HG02970 (cell line): ENCODE data around the gene LIN28A.
"Not testable (repeated sequence)": the region's sequence is repeated elsewhere in the genome, so short reads cannot be mapped to it uniquely, and the experiment has no call there.

ENCODE experiments used
- ATAC-seq: cut with Tn5 transposase; IDR thresholded peaks from one replicate; pipeline ENCODE4 v1.9.1; 2021; ENCODE audit warnings: mild to moderate bottlenecking, moderate library complexity, moderate number of reproducible peaks; ENCODE audit not compliant: unreplicated experiment, low FRiP score

Gene LIN28A

DNA sequence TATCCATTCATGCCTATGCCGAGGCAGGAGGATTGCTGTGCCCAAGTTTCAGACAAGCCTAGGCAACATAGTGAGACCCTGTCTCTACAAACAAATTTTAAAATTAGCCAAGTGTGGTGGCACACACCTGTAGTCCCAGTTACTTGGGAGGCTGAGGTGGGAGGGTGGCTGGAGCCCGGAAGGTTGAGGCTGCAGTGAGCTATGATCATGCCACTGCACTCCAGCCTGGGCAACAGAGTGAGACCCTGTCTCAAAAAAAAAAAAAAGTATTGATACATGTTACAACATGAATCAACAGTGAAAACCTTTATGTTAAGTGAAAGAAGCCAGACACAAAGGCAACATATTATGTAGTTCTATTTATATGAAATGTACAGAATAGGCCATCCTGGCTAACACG, 25.6 kb upstream of the LIN28A start:
- ATAC-seq, result not testable (repeated sequence)

DNA sequence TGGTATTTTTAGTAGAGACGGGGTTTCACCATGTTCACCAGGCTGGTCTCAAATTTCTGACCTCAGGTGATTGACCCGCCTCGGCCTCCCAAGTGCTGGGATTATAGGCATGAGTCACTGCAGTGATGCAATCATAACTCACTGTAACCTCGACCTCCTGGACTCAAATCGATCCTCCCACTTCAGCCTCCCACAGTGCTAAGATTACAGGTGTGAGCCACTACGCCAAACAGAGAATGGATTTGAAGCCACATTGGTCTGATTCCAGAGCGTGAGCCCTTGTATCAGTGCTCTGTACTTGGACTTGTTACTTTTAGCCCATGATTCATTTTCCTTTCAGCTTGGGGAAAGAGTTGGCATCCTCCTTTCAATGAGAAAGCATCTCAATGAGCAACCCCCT, 23.2 kb upstream of the LIN28A start:
- no peak for ATAC-seq

DNA sequence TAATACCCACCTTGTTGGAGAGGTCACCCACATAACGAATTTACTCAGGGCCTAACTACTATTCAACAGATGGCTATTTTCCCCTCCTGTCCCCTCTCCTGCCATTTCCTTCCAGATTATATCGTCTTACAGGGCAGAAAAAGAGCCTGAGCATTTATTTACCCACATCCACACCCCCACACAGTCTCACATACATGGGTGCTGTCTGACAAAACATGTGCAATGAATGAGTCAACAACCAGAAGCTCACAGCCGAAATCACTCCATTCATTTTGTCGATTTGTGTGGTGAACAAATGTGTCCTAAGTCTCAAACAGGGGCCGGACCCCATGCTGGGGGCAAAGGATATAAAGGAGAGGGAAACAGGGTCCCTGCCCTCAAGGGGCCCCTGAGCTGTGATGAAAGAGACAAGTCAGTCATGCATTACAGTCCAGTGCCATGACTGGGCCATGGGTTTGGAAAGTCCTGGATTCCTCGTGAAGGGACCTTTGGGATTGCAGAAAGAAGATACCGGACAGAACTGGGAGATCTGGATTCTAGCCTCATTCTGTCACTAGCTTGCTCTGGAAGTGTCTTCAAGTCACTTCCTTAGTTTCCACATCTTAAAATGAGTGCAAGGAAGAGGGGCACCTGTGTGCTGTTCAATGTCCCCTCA, 21.7 kb upstream of the LIN28A start:
- ATAC-seq, result no peak

DNA sequence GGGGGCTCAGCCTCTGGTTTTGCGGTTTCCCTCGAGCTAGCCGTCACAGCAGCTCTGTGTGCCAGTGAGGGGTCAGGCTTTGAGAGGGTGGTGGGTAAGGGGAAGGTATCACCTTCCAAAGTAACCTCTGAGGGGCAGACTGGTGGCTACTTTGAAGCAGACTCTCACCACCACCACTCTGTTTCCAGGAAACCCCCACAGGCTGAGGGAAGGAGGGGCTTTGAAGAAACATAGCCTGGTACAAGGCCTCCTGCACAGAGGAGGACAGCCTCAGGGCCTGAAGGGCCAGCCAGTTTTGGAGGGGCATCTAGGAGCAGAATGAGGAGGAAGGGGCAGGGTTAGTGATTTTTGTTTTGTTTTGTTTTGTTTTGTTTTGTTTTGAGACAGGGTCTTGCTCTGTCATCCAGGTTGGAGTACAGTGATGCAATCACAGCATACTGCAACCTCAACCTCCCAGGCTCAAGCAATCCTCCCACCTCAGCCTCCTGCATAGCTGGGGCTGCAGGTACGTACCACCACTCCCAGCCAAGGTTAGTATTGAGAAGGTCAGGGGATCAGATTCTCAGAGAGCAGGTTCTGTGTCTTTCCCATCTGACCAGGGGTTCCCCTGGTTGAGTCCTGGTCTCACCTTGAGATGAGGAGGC, 20.9 kb upstream of the LIN28A start:
- ATAC-seq, result no peak

DNA sequence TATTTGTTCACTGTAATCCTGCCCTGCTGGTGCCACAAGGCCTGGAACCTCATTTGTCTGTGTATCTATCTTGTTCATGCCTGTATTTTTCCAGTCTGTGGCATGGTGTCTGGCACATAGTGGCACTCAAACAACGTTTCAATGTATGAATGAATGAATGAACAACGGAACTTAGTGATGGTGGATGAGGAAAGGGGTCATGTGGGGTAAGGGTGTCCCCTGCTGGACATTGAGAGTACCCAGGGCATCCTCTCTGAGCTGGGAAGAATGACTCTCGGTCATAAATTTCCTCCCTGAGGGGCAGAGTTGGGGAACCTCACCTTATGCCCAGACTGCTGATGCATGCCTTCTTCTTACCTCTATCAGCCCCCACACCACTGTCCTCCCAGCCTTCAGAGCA, 19.2 kb upstream of the LIN28A start:
- ATAC-seq, result no peak

DNA sequence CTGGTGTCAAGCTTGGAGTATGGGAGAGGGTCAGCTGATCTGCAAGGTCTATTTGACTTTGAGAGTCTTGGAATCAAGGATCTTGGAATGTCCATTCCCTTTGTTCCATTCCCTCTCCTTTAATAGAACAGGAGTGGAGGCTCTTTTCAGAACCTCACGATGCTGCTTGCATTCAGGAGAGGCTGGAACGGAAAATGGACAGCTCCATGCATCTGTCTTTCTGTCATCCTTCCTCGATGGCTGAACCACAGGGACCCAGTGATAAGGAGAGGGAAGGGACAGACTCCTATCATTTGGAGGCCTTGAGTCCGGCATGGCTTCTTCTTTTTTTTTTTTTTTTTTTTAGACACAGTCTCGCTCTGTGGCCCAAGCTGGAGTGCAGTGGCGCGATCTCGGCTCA, 14.9 kb upstream of the LIN28A start:
- ATAC-seq, result no peak

DNA sequence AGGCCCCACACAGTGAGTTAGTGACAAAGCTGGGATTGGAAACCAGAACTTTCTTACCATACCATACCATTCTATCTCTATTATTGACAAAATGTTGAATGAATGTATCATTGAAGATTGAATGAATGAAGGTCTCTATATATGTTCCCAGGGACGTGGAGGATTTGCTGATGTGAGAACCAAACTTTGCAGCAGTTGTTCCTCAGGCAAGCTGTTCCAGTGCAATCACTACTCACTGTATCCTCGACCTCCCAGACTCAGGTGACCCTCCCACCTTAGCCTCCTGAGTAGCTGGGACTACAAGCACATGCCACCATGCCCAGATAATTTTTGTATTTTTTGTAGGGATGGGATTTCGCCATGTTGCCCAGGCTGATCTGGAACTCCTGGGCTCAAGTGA, 11.6 kb upstream of the LIN28A start:
- ATAC-seq, result no peak

DNA sequence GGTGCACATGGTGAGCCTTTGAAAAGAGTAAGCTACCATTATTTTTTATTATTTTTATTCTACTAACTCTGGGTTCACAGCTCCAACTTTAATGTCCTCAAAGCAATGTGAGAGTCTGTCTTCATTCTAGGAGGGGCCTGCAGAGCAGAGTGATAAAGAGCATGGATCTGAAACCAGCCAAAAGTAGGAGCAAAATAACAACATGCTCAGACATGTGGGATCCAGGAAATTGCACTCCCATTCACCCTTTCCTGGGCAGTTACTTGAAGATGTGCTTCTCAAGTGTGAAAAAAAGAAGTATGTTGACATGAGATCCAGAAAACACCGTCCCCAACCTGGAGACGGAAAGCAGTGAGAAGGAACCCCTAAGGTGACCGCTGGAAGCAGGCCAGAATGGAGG, 8.7 kb upstream of the LIN28A start:
- no peak for ATAC-seq

DNA sequence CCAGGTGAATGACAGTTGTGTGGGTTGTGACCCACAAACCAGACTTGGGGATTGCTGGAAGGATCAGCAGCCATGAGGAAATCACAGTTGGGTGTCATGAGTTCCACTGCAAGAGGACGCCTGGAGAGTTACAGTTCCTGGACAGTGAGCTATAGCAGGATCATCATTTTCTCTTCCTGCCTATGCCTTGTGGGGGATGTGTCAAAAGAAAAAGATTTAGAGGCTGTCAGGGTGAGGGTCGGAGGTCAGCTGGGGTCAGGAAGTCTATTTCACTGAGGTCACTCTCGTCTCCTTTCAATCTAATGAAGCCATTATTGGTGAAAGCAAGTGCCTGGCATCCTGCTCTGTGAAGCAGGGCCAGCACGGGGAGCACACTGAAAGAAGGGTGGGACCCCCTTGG, 7.0 kb upstream of the LIN28A start:
- no peak for ATAC-seq

DNA sequence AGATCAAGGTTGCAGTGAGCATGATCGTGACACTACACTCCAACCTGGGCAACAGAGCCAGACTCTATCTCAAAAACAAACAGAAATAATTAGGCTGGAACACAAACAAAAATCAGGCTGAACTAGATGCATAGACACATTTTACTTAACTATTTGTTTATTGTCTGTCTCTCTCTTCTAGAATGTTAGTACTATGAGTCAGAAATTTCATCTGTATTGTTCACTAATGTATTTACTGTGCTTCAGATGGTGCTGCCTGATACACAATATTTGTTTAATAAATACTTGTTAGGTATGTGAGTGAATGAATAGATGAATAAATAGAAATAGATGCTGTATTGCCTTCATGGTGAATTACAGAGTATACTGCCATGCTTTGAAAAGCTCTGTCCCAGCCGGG, 6.0 kb upstream of the LIN28A start:
- no peak for ATAC-seq

DNA sequence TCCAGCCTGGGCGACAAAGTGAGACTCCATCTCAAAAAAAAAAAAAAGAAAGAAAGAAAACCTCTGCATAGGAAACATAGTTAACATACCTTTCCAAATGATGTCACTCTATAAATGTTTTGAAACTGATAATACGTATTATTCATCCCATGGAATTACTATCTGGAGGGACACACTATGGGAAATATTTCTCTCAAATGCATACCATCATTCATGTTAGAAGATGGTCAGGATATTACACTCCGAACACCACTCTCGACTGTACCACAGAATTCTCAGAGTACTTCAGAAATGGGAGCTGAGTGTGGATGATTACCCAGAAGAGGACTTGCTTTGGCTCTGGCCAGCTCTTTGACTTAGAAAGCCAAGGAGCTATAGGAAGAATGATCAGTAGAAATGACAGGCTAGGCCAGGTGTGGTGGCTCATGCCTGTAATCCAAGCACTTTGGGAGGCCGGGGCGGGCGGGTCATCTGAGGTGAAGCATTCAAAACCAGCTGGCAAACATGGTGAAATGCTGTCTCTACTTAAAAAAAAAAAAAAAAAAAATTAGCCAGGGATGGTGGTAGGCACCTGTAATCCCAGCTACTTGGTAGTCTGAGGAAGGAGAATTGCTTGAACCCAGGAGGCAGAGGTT, 5.2 kb upstream of the LIN28A start:
- ATAC-seq, result no peak

DNA sequence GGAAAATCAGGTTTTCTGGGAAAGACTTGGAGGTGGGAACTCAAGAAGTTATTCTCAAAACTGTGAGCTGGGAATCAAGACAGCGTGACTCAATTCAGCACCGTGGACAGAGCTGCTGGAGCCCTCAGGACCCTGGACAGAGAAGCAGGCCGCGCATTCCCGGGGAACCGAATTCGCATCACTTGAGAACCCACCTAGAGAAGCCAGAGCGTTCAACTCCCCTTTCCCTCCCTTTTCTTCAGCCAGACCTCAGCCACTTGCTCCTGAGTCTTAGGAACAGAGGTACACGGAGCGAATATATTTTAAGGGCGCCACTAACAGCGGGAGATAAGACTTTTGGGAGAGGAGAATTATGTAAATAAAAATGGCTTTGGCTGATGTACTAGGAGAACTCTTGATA, 2.0 kb upstream of the LIN28A start:
- ATAC-seq, result no peak

DNA sequence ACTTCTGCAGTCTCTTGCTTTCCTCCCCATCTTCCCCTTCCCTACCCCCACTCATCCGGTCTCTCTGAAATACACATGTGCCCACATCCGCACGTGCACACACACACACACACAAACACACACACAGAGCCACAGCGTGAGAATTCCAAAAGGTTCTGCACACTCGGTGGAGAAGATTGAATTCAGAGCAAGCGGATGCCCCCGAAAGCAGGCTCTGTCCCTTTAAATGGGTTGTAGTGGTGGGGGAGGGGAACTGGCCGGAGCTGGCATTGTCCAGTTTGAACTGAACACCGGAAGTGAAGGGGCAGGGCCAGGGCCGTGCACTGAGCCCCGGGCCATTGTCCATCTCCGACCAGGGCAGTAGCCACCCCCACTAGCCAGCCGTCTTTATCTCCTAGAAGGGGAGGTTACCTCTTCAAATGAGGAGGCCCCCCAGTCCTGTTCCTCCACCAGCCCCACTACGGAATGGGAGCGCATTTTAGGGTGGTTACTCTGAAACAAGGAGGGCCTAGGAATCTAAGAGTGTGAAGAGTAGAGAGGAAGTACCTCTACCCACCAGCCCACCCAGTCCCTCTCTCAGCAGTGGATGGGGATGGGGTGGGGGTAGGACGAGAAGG, 1.3 kb upstream of the LIN28A start:
- no peak for ATAC-seq

DNA sequence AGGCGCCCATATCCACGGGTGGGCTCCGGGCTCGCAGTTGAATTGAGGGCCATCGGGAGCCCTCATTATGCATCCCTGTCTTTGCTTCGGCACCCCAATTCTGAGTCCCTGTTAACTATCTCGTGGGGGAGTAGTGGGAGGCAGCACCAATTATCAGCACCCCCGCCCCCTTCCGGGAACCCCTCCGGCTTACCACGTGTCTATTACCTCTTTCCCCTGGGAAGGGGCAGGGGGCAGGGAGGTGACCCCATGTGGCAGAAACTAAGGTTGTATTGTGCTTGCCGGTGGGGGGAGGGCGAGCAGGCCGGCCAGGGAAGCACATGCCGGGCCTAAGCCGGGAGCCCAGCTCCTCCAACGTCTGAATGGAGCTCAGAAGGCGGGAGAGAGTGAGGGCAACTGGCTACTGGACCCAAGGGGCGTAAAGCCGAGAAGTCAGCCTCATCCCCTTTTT, 1.0 kb downstream of the LIN28A start:
- ATAC-seq, result no peak

DNA sequence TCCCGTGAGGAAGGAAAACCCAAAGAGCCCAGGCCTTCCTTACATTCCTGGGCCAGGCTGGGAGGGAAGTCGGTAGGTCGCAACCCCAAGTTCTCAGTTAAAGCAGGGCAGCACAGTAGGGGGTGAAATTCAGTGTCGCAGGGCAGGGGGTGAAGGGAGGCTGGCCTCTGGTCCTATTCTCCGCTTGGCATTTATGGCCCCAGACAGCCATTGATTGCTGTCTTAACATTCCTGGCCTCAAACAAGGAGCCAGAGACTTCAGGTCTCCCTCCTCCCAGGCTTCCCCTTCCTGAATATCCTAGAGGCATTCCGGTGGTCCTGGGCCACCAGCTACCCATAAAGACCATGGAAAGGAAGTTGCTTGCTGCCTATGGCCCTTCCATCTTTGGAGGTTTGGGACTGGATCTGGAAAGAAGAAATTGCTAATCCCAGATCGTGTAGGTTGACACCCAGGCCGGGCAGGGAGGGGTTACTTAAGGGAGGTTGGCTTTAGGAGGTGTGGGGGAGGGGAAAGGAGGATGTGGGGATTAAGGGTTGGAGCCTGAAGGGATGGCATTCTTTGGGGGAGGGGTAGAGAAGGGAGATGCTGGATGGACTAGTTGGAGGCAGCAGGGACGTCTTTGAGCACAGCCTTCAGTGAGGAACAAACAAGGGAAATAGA, 1.7 kb downstream of the LIN28A start:
- no peak for ATAC-seq

DNA sequence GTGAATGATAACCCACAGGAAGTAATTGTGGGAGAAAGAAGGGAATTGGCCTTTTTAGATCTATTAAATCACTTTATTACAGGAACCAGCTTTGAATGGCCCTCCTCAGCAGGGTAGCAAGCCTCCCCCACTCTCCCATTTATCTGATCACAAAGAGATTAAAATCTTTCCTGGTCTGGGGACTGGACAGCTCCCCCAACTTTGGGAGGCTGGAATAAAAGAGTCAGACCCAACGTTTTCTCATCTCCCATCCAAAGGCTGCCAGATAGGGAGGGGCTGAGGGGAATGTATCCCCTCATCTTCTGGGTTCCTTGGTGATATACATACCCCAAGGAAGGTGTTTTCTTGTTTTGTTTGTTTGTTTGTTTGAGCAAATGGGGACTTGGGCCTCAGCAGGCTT, 2.4 kb downstream of the LIN28A start:
- ATAC-seq, result no peak

DNA sequence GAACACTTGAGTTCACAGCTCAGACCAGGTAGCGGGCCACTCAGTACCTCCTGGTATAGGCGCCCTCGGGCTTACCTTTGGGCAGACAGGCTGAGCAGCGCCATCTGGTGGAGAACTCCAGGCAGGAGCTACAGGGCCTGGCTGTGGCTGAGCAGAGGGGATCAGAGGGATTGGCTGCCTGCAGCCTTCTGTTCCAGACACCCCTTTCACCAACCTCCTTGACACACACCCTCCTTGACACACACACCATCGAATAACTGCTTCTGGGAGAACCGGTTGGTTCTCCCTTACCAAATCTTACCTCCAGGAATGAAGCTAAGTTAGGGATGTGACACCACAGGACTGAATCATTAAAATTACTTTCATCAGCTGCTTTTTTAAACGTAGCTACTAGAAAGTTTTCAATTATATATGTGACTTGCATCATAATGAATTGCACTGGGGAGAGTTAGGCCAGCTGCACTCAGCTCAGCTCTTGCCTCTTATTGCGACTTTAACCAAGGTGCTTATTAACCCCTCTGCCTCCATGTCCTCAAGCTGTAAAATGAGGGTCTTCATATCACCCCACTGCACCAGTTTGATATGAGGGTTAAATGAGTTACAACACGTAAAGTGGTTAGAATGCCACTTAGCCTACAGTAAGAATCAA, 6.6 kb downstream of the LIN28A start:
- ATAC-seq, result no peak

DNA sequence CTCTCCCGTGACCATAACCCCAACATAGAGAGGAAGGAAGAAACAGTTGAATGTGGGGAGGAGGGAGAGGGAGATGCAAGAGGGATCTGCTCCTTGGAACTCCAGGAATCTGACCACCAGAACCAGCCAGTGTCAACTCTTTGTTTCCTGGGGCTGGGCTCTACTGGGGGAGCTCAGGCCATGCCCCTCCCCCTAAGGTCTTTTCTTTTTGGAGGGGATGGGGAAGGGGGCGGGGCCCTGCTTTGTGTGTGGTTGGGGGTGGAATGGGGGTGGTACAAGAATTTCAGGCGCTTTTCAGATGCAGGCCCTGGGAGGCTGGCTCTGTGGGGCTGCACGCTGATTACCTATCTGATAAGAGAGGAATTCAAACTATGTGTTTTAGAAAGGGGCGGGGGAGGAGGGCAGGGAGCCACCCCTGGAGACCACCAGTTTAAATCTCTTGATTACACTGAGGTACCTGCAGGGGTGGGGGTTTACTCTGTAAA, 8.3 kb downstream of the LIN28A start:
- ATAC-seq, result no peak

DNA sequence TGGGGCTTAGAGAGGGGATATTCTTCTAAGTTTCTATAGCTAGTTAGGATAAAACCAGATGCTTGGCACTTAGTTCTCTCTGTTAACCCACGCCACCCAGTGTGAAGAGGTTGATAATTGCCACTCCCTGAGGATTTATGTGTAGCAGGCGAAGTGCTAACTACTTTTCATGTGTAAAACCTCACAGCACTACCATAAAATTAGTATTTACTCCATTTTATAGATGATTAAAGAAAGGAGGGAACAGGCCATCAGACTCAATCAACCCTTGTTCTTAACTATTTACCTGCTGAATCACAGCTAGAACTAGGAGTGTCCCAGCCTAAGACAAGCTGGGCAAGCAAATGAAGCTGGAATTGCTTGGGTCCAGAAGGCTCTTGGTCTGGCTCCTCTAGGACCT, 8.9 kb downstream of the LIN28A start:
- no peak for ATAC-seq

DNA sequence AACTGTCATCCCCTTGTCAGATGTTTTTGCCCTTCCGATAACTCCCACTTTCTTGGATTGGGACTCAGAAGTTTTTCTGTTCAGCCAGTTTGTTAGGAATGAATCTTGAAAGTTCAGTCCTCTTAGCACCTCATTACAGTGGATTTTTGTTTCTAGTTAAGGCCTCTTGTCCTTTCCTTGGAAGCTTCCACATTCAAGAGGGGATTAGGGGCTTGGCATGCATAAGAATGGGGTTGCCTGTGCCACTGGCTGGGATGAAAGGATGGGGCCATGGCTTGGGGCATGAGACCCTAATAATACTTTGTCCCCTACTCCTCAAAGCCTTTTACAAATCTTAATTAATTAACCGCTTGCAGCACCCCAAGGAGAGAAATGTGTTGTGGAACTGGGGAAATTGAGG, 19.1 kb downstream of the LIN28A start:
- no peak for ATAC-seq
